ENCODE results near the gene RPTOR. TPM values are rescaled to one million over a fixed set of nuclear protein-coding genes. Genes with fewer than 3 reads are reported as not detected.

Gene RPTOR
- total and polyA plus RNA-seq, 2 donors (not counting 3 experiments of a cell fraction or from before 2014, with no cell fraction given): 10.7 to 41.8 TPM

GRCh38 chr17:80683625-80684104, 139.0 kb downstream of the RPTOR start:
- intact Hi-C loops (cut with micrococcal nuclease) (no loop called here), dilution Hi-C loops (cut with MboI; ENCODE audit: extremely low pct_ligation_motif_present, low sequenced_read_pairs) (no loop called here)
- Histone ChIP-seq H3K4me3 (replicated peaks in 1 of 3; ENCODE audit: insufficient read depth in 1 of 3, low read depth in 1 of 3, low read length in 3 of 3) (no peak overlapping the region), H3K9me1 (replicated peaks; ENCODE audit: control insufficient read depth, extremely low read depth, insufficient read depth, low read length) (no peaks in the 10 kb centered on the region), H3K27ac (ENCODE audit: insufficient read depth, low read depth, low read length) (no peak overlapping the region), H3K79me2 (ENCODE audit: control insufficient read depth, insufficient read depth, low read length) (peaks cover 3% of the 10 kb centered on the region), H3K9ac (replicated peaks; ENCODE audit: extremely low read depth, insufficient read depth, low read length) (no peak overlapping the region), H3K4me2 (ENCODE audit: insufficient read depth, low read length) (no peak overlapping the region), H3K36me3 (ENCODE audit: control insufficient read depth in 2 of 2, extremely low read depth in 1 of 2, insufficient read depth in 2 of 2, low read length in 2 of 2) (no peaks in the 10 kb centered on the region), H4K20me1 (replicated peaks; ENCODE audit: control insufficient read depth, extremely low read depth, insufficient read depth, low read length) (no peaks in the 10 kb centered on the region), H2AFZ (ENCODE audit: low read depth, low read length) (no peak overlapping the region), H3K9me3 (replicated peaks; ENCODE audit: control insufficient read depth, insufficient read depth, low read length) (no peaks in the 10 kb centered on the region), H3K4me1 (ENCODE audit: control insufficient read depth, extremely low read depth, insufficient read depth, low read length) (peaks cover 14% of the 10 kb centered on the region), H3K27me3 (ENCODE audit: control insufficient read depth in 2 of 2, insufficient read depth in 2 of 2, low read length in 2 of 2) (no peaks in the 10 kb centered on the region)
- no peak for FAIRE-seq
- no TSS peak for BruUV-seq (replicated peaks)
- no peak for DNase-seq (ENCODE audit: low read depth, low spot score)
- ChIA-PET POLR2A (no interaction called here), CTCF (no interaction called here)
- TF ChIP-seq MAX (IDR thresholded peaks at IDR 0.05; ENCODE audit: insufficient read depth, insufficient read length): no peak
- TF ChIP-seq JUN (IDR thresholded peaks at IDR 0.05; ENCODE audit: borderline replicate concordance, insufficient read depth, insufficient read length, low read depth): no peak
- no peak for TF ChIP-seq CTCF (IDR thresholded peaks at IDR 0.05; ENCODE audit: extremely low read depth in 1 of 2, insufficient read depth in 1 of 2, low read depth in 1 of 2, low read length in 2 of 2)
- no peak for TF ChIP-seq MYC (IDR thresholded peaks at IDR 0.05; ENCODE audit: low read depth, low read length)
- no peak for TF ChIP-seq POLR2AphosphoS5 (IDR thresholded peaks at IDR 0.05; ENCODE audit: insufficient read depth, low read depth, low read length)
- TF ChIP-seq EZH2 (IDR thresholded peaks at IDR 0.05; ENCODE audit: borderline replicate concordance, low read depth, low read length, severe bottlenecking): no peak
- no peak for TF ChIP-seq GATA2 (IDR thresholded peaks at IDR 0.05; ENCODE audit: insufficient read depth, insufficient read length, low read depth, low read length)
- no peak for TF ChIP-seq POLR2A (IDR thresholded peaks at IDR 0.05; ENCODE audit: low read depth, low read length)
- no peak for TF ChIP-seq FOS (IDR thresholded peaks at IDR 0.05; ENCODE audit: borderline replicate concordance, insufficient read depth, low read length)

Measured in endothelial cell of umbilical vein (primary cell).